CD4-positive, alpha-beta T cell treated with Interleukin-4 for 4 hours (primary cell): ENCODE results near the gene NLRP11.
A peak's percentile ranks its signal among the peaks of the same experiment; 100 is the strongest.

Experiments
- DNase-seq: peaks from one replicate; pipeline ENCODE4 v3.0.0-alpha.2; 2020

NLRP11 gene

DNA sequence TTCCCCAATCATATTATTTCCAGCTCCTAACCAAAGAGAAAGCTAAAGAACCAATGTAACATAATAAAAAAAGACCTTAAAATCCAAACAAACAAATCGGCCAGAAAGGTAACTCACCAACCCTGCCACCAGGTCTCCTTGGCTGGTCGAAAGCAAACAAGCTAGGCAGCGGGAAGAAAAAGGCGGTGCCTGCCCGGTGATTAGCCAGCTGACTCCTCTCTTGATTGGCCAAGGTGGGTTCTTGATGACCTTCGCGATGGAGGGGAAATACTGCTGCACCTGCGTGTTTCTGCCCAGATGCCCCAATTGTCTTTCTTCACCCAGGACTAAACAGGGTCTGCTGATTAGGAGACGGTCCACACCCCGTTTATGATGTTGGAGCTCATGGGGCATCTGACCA lies at the start of gene NLRP11:
NLRP11 (minus strand) TSS at position 154 of the 400 bp plus-strand sequence. CDS start 13,825 bp downstream, outside the sequence.
- no peak for DNase-seq

DNA sequence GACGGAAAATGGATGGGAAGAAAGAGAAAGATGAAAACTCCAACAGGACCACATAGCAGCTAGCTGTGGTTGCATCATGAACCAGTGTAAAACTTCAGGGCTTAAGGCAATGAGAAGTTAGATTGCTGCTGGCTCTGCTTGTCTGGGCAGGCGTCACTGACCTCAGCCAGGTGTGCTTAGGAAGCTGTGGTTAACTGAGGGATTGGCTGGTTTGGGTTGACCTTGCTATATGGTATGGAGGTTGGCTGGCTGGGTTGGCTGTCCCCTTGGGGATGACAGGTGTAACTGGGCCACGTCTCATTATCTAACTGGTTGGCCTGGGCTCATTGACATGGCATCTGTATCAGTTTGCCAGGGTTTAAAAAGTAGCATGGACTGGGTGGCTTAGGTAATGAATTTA lies 45.4 kb upstream of the NLRP11 start:
- no peak for DNase-seq

- DNase-seq: no peak
Measured at GRCh38 chr19:55870736-55871135, 38.9 kb upstream of the NLRP11 start.

DNA sequence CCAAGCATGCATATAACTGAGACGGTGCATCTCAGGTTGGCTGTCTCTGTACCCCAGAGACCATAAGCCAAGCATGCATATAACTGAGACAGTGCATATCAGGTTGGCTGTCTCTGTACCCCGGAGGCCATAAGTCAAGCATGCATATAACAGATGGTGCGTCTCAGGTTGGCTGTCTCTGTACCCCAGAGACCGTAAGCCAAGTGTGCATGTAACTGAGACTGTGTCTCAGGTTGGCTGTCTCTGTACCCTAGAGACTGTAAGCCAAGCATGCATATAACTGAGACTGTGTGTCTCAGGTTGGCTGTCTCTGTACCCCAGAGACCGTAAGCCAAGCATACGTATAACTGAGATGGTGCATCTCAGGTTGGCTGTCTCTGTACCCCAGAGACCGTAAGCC lies 35.3 kb upstream of the NLRP11 start:
- no peak for DNase-seq

- no peak for DNase-seq
Measured at GRCh38 chr19:55866521-55866920, 34.7 kb upstream of the NLRP11 start.

DNA sequence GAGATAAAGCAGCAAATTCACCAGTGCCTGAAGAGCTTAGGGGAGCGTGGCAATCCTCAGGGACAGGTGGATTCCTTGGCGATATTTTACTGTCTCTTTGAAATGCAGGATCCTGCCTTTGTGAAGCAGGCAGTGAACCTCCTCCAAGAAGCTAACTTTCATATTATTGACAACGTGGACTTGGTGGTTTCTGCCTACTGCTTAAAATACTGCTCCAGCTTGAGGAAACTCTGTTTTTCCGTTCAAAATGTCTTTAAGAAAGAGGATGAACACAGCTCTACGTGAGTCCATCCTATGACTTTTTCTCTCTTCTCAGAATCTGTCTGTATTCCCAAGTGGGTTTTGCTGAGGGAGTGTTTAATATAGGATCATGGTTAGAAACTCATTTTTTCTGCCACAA lies 27.2 kb upstream of the NLRP11 start:
- DNase-seq: no peak

DNA sequence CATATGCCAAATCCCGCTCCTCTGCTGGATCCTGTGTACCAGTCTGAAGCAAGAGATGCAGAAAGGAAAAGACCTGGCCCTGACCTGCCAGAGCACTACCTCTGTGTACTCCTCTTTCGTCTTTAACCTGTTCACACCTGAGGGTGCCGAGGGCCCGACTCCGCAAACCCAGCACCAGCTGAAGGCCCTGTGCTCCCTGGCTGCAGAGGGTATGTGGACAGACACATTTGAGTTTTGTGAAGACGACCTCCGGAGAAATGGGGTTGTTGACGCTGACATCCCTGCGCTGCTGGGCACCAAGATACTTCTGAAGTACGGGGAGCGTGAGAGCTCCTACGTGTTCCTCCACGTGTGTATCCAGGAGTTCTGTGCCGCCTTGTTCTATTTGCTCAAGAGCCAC lies 26.6 kb upstream of the NLRP11 start:
- DNase-seq: no peak

GRCh38 chr19:55857974-55858373 lies 26.2 kb upstream of the NLRP11 start:
- DNase-seq: no peak

- no peak for DNase-seq
Measured at GRCh38 chr19:55857149-55857548, 25.4 kb upstream of the NLRP11 start.

GRCh38 chr19:55855160-55855559 lies 23.4 kb upstream of the NLRP11 start:
- DNase-seq: no peak

DNA sequence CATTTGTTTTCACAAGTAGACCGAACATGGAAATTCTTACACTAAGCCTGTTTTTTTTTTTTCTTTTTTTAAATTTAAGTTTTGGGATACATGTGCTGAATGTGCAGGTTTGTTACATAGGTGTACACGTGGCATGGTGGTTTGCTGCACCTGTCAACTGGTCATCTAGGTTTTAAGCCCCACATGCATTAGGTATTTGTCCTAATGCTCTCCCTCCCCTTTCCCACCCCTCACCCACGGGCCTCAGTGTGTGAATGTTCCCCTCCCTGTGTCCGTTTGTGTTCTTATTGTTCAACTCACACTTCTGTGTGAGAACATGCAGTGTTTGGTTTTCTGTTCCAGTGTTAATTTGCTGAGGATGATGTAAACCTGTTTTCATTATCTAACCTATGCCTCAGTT lies 7.1 kb upstream of the NLRP11 start:
- DNase-seq: no peak

DNA sequence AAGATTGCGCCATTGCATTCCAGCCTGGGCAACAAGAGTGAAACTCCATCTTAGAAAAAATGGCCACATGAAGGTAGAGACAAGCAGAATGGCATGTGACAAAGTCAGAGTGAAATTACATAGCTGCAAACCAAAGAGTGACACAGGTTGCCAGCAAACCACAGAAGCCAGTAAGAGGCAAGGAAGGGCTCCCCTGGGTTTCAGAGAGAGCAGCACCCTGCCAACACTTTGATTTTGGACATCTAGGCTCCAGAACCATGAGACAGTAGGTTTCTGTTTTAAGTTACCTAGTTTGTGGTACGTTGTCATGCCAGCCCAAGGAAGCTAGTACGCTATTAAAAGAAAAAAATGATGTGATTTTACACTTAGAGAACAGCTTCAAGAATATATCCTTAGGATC lies 6.5 kb upstream of the NLRP11 start:
- no peak for DNase-seq

DNA sequence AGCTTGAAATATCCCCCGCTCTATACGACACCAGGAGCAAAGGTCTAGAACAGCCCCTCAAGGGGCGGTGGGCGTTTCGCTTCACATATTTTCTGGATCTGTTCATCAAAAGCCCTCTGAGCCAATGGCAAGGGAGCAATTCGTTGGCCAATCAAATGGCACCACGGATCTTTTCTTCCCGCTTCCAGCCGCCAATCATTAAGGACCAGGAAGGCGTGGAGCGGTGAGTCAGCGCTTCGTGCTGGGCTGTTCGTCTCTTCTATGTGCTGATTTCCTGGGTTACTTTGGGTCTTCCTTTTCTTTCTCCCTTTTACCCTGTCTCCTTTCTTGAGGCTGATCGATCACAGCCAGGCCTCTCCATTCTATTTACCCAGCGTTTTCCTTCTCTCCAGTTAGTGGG lies 4.5 kb upstream of the NLRP11 start, which contains the start of gene NLRP4:
NLRP4 (plus strand) TSS at position 201 of the 400 bp plus-strand sequence. CDS start 15,541 bp downstream, outside the sequence.
- DNase-seq: no peak

- DNase-seq: no peak
Measured at GRCh38 chr19:55832676-55833075, 877 bp upstream of the NLRP11 start.

- DNase-seq: no peak
Measured at GRCh38 chr19:55830656-55831055, 1.1 kb downstream of the NLRP11 start.

DNA sequence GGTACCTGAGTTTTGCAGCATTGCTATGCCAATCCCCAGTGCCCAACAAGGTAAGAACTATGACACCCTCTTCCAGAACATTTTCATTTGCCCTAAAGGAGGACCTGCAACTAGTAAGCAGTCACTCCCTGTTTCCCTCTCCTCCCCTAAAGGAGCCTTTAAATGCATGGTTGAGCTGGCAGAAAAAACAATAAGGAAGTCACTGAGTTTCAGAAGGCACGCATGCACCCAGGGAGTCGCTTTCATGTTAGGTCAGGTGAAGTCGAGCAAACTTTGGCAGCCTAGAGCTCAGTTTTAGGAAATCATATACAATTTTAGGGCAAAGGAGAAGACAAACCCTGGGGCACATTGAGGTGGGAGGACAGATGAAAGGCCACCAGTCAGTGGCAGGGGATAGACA lies 11.8 kb downstream of the NLRP11 start:
- no peak for DNase-seq

- no peak for DNase-seq
Measured at GRCh38 chr19:55813906-55814305, 17.9 kb downstream of the NLRP11 start.

DNA sequence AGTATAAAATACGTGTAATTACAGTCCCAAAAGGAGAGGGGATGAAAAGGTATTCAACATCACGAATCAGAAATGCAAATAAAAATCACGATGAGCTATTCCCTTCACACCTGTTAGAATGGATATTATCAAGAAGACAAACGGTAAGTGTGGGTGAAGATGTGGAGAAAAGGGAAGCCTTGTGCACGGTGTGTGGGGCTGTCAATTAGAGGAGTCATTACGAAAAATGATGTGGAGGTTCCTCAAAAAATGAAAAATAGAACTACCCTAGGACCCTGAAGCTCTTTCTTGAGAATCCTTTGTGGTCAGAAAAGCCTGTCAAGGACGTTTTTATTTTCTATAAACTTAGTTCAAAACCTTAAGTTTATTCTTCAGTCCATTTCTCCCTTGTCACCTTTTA lies 19.4 kb downstream of the NLRP11 start:
- DNase-seq: no peak

DNA sequence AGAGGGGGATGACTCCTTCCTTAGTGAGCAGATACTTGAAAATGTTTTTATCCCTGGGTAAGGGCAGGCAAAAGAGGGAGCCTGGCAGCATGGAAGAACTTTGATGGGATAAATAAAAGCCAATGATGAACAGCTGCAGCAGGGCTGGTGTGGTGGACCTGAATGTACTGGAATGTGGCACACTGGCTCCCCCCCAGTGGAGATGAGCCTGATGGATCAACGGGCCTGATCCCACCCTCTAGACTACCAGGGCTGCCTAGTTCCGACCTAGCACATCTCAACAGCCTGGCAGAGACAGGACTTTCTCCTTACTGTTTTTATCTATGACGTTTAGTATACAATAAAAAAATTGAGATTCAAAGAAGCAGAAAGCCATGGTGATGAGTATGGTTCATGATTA lies 20.5 kb downstream of the NLRP11 start:
- DNase-seq: no peak

- peak; percentile 3 for DNase-seq
Measured at GRCh38 chr19:55809381-55810058, 22.3 kb downstream of the NLRP11 start.

DNA sequence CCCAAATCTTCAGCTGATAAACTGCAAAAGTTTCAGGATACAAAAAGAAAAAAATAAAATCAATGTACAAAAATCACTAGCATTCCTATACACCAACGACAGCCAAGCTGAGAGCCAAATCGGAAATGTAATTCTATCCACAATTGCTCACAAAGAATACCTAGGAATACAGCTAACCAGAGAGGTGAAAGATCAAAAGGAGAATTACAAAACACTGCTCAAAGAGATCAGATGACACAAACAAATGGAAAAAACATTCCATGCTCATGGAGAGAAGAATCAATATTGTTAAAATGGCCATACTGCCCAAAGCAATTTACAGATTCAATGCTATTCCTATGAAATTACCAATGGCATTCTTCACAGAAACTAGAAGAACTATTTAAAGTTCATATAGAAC lies 29.5 kb downstream of the NLRP11 start:
- DNase-seq: no peak

DNA sequence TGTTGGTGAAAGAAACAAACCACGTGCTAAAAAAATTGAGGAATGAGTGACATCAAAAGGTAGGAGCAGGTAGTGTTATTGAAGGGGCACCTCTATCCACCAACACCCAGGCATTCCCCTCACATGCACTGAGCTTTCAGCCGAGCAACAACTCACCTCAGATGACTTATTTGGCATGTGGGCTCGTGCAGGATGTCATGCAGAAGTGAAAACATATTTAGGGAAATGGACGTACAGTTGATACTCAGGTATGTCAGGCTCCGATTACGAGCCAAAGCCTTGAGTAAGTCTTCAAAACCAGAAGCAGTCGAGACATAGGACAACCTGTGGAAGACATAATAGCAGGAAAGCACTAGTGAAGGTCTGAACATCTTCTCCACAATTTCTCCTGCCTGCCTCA lies 30.4 kb downstream of the NLRP11 start:
- DNase-seq: no peak

DNA sequence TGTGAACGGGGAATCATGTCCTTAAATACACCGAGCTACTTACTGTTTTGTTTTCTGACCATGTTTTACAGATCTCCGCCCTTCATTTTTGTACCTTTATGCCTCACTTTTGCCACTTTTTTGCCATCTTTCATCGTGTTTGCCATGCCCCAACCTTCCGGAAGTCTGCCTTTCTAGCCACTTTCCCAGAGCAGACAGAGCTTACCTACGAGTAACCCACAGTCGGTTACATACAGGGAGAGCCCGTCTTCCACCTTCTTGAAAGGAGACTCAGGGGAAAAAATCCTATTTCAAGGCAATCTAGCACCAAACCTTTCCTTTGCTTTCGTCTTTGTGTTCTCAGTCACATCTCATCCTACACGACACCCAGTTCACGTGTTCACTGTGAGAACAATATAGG lies 36.8 kb downstream of the NLRP11 start:
- no peak for DNase-seq

- no peak for DNase-seq
Measured at GRCh38 chr19:55781112-55781511, 50.7 kb downstream of the NLRP11 start.

- no peak for DNase-seq
Measured at GRCh38 chr19:55778331-55778730, 53.5 kb downstream of the NLRP11 start.
